HTR-8/SVneo (cell line): ENCODE measurements around the gene CDC45.
A peak's percentile ranks its signal among the peaks of the same experiment; 100 is the strongest.

Source experiments
- DNase-seq: peaks from one replicate; pipeline ENCODE4 v3.0.0; 2011; ENCODE audit warnings: low spot score, mixed read lengths; ENCODE audit not compliant: insufficient read length
- FAIRE-seq: peaks from 2 replicates; lab custom pipeline; 2011; peaks lifted over from hg19 to GRCh38; lab: Jason Lieb, UNC

The CDC45 gene

GRCh38 chr22:19490628-19491230, 11.0 kb downstream of the CDC45 start:
- DNase-seq: no peak
- FAIRE-seq: no peak

GRCh38 chr22:19492504-19493174, 12.9 kb downstream of the CDC45 start:
- FAIRE-seq (no peak), DNase-seq (no peak)

GRCh38 chr22:19494001-19494560, 14.4 kb downstream of the CDC45 start:
- no peak for DNase-seq
- FAIRE-seq: no peak

GRCh38 chr22:19494676-19495173, 15.0 kb downstream of the CDC45 start:
- FAIRE-seq (no peak), DNase-seq (no peak)

GRCh38 chr22:19495562-19496323, 16.0 kb downstream of the CDC45 start:
- no peak for FAIRE-seq
- no peak for DNase-seq

- no peak for FAIRE-seq
- DNase-seq: no peak
Measured at GRCh38 chr22:19496324-19496630, 16.6 kb downstream of the CDC45 start.

GRCh38 chr22:19497245-19497644, 17.5 kb downstream of the CDC45 start:
- DNase-seq (peak; percentile 27), FAIRE-seq (no peak)

- DNase-seq (no peak), FAIRE-seq (no peak)
Measured at GRCh38 chr22:19498154-19498865, 18.6 kb downstream of the CDC45 start.

GRCh38 chr22:19498866-19499190, 19.1 kb downstream of the CDC45 start:
- no peak for FAIRE-seq
- DNase-seq: no peak

GRCh38 chr22:19499236-19499879, 19.6 kb downstream of the CDC45 start:
- DNase-seq (no peak), FAIRE-seq (no peak)

GRCh38 chr22:19499880-19500242, 20.1 kb downstream of the CDC45 start:
- DNase-seq: no peak
- no peak for FAIRE-seq

GRCh38 chr22:19501897-19502447, 22.3 kb downstream of the CDC45 start:
- FAIRE-seq (no peak), DNase-seq (no peak)

- DNase-seq: no peak
- FAIRE-seq: no peak
Measured at GRCh38 chr22:19503367-19503766, 23.6 kb downstream of the CDC45 start.

GRCh38 chr22:19503869-19504268, 24.1 kb downstream of the CDC45 start:
- FAIRE-seq (no peak), DNase-seq (no peak)

GRCh38 chr22:19504900-19505734, 25.4 kb downstream of the CDC45 start:
- no peak for DNase-seq
- no peak for FAIRE-seq

GRCh38 chr22:19505735-19506126, 26.0 kb downstream of the CDC45 start:
- no peak for DNase-seq
- no peak for FAIRE-seq

GRCh38 chr22:19506212-19506611, 26.5 kb downstream of the CDC45 start:
- FAIRE-seq: no peak
- no peak for DNase-seq

- FAIRE-seq (no peak), DNase-seq (no peak)
Measured at GRCh38 chr22:19507534-19507861, 27.8 kb downstream of the CDC45 start.
